ENCODE results near the gene OGFOD1. TPM values are rescaled to one million over a fixed set of nuclear protein-coding genes. Genes with fewer than 3 reads are reported as not detected.

The OGFOD1 gene
- polyA plus RNA-seq, 3 donors: 8.2 to 37.9 (median 23.4) TPM

- DNase-seq: no peak
- Histone ChIP-seq H3K9ac (ENCODE audit: insufficient read depth, low read length, poor library complexity, severe bottlenecking) (no peak overlapping the region), H3K4me2 (replicated peaks; ENCODE audit: extremely low read depth, low read length, poor library complexity, severe bottlenecking) (no peak overlapping the region), H3K4me1 (ENCODE audit: control insufficient read depth in 1 of 2, insufficient read depth in 2 of 2, low read length in 2 of 2) (peaks cover 34 to 49% of the 10 kb centered on the region in 2 donors), H3K27me3 (ENCODE audit: control insufficient read depth in 2 of 2, insufficient read depth in 2 of 2, low read length in 2 of 2) (no peaks in the 10 kb centered on the region), H3K36me3 (replicated peaks in 1 of 2; ENCODE audit: control insufficient read depth in 1 of 2, insufficient read depth in 2 of 2, low read length in 2 of 2) (peaks cover 0 to 5% of the 10 kb centered on the region in 2 donors), H3K4me3 (replicated peaks in 1 of 3; ENCODE audit: low read depth in 2 of 3, low read length in 3 of 3) (no peak overlapping the region), H3K9me3 (replicated peaks in 1 of 2; ENCODE audit: control insufficient read depth in 1 of 2, insufficient read depth in 1 of 2, low read length in 2 of 2) (no peaks in the 10 kb centered on the region), H3K79me2 (ENCODE audit: insufficient read depth, low read length) (peaks cover 86% of the 10 kb centered on the region), H3K27ac (ENCODE audit: low read depth in 1 of 2, low read length in 2 of 2) (peak overlapping the region in 1 of 2 donors; percentile 60), H4K20me1 (ENCODE audit: insufficient read depth, low read length) (peaks cover 70% of the 10 kb centered on the region), H2AFZ (ENCODE audit: insufficient read depth, low read depth, low read length, poor library complexity, severe bottlenecking) (no peak overlapping the region)
- Mint-ChIP-seq H3K27me3 (ENCODE audit: low read depth in 3 of 3) (peaks cover 0 to under 1% (median 0%) of the 10 kb centered on the region in 3 donors), H3K36me3 (peaks cover 0 to 6% of the 10 kb centered on the region in 2 donors), H3K4me1 (peaks cover 51% of the 10 kb centered on the region), H3K9me3 (no peaks in the 10 kb centered on the region), H3K4me3 (no peak overlapping the region), H3K27ac (peak overlapping the region in 6 of 7 donors; percentile 10 to 76 (median 42))
- WGBS (ENCODE audit: insufficient coverage): no CpG with 5 or more reads among the region's 2 CpGs
- intact Hi-C loops (cut with micrococcal nuclease): no loop called here
- TF ChIP-seq CTCF (IDR thresholded peaks at IDR 0.05): no peak
Observed at GRCh38 chr16:56421313-56421712, 30.0 kb upstream of the OGFOD1 start.

GRCh38 chr16:56421976-56422669 is 29.2 kb upstream of the OGFOD1 start:
- H3K27me3 Mint-ChIP-seq (ENCODE audit: low read depth in 3 of 3): peaks cover 0 to 4% (median 0%) of the 10 kb centered on the region in 3 donors
- no peak overlapping the region for H3K4me3 ChIP-seq (replicated peaks in 1 of 3; ENCODE audit: low read depth in 2 of 3, low read length in 3 of 3)
- no peak for DNase-seq
- 95% methylated on average over 4 of the region's 5 CpGs for WGBS (ENCODE audit: insufficient coverage)
- peaks cover 31 to 45% of the 10 kb centered on the region in 2 donors for H3K4me1 ChIP-seq (ENCODE audit: control insufficient read depth in 1 of 2, insufficient read depth in 2 of 2, low read length in 2 of 2)
- H3K4me1 Mint-ChIP-seq: peaks cover 46% of the 10 kb centered on the region
- no peaks in the 10 kb centered on the region for H3K9me3 Mint-ChIP-seq
- intact Hi-C loops (cut with micrococcal nuclease): no loop called here
- H3K36me3 Mint-ChIP-seq: peaks cover 0 to 6% of the 10 kb centered on the region in 2 donors
- peak overlapping the region in 6 of 7 donors; percentile 34 to 82 (median 54) for H3K27ac Mint-ChIP-seq
- H3K9me3 ChIP-seq (replicated peaks in 1 of 2; ENCODE audit: control insufficient read depth in 1 of 2, insufficient read depth in 1 of 2, low read length in 2 of 2): no peaks in the 10 kb centered on the region
- peaks cover 62% of the 10 kb centered on the region for H4K20me1 ChIP-seq (ENCODE audit: insufficient read depth, low read length)
- peaks cover 77% of the 10 kb centered on the region for H3K79me2 ChIP-seq (ENCODE audit: insufficient read depth, low read length)
- peak overlapping the region in 1 of 2 donors; percentile 60 for H3K27ac ChIP-seq (ENCODE audit: low read depth in 1 of 2, low read length in 2 of 2)
- TF ChIP-seq CTCF (IDR thresholded peaks at IDR 0.05): no peak
- peaks cover 0 to 5% of the 10 kb centered on the region in 2 donors for H3K36me3 ChIP-seq (replicated peaks in 1 of 2; ENCODE audit: control insufficient read depth in 1 of 2, insufficient read depth in 2 of 2, low read length in 2 of 2)
- no peak overlapping the region for H3K4me3 Mint-ChIP-seq
- H3K9ac ChIP-seq (ENCODE audit: insufficient read depth, low read length, poor library complexity, severe bottlenecking): no peak overlapping the region
- H2AFZ ChIP-seq (ENCODE audit: insufficient read depth, low read depth, low read length, poor library complexity, severe bottlenecking): no peak overlapping the region
- peak overlapping the region; percentile 84 for H3K4me2 ChIP-seq (replicated peaks; ENCODE audit: extremely low read depth, low read length, poor library complexity, severe bottlenecking)
- H3K27me3 ChIP-seq (ENCODE audit: control insufficient read depth in 2 of 2, insufficient read depth in 2 of 2, low read length in 2 of 2): no peaks in the 10 kb centered on the region

Data from CD14-positive monocyte (primary cell).